Kidney (tissue), 14 donors: ENCODE measurements around the gene ZNF823. TPM values are rescaled to one million over a fixed set of nuclear protein-coding genes. Genes with fewer than 3 reads are reported as not detected.

ENCODE experiments used
- DNase-seq, 5 donors: peaks; one replicate each; pipeline ENCODE4 v3.0.0-alpha.2; 2013 to 2020
- FAIRE-seq: peaks from 2 replicates; lab custom pipeline; 2012; peaks lifted over from hg19 to GRCh38; lab: Jason Lieb, UNC
- H3K27ac ChIP-seq, 2 donors: one replicate each; pipeline ENCODE4 v1.7.0; 2013; ENCODE audit warnings: low read depth in 2 of 2, low read length in 2 of 2, inconsistent platforms in 1 of 2
- H3K27me3 ChIP-seq: one replicate; pipeline ENCODE4 v1.7.1; 2013; ENCODE audit warnings: low read length, inconsistent platforms; ENCODE audit not compliant: control insufficient read depth, insufficient read depth
- H3K36me3 ChIP-seq, 3 donors: one replicate each; pipeline versions ENCODE4 v1.7.0 to v1.7.1; 2013; ENCODE audit warnings: low read length in 3 of 3, control low read depth in 1 of 3, inconsistent platforms in 1 of 3; ENCODE audit not compliant: insufficient read depth in 3 of 3, control insufficient read depth in 2 of 3
- H3K4me1 ChIP-seq, 3 donors: one replicate each; pipeline versions ENCODE4 v1.7.0 to v1.7.1; 2013; ENCODE audit warnings: low read length in 3 of 3, inconsistent platforms in 1 of 3, low read depth in 1 of 3; ENCODE audit not compliant: control insufficient read depth in 2 of 3, insufficient read depth in 2 of 3
- H3K4me3 ChIP-seq, 3 donors: one replicate each; pipeline versions ENCODE4 v1.7.0 to v1.8.1; 2013; ENCODE audit warnings: low read length in 3 of 3, control low read depth in 1 of 3, inconsistent platforms in 1 of 3
- H3K9ac ChIP-seq, 3 donors: one replicate each; pipeline versions ENCODE4 v1.7.0 to v1.7.1; 2013; ENCODE audit warnings: low read length in 3 of 3, control low read depth in 1 of 3, inconsistent platforms in 1 of 3
- H3K9me3 ChIP-seq, 3 donors: one replicate each; pipeline versions ENCODE4 v1.7.0 to v1.7.1; 2013; ENCODE audit warnings: low read length in 3 of 3, control low read depth in 1 of 3, inconsistent platforms in 1 of 3; ENCODE audit not compliant: control insufficient read depth in 2 of 3, insufficient read depth in 1 of 3
- intact Hi-C: fragments of 100-400 bp; cut with DNase I; formaldehyde crosslinking; loops from one replicate; pipeline ENCODE4 v1.11.1; 2022
- polyA plus RNA-seq: library from polyadenylated mRNA; stranded (reverse); fragments of 350-450 nt; fragmentation: Illumina TruSeq; extraction: RNeasy Lipid Tissue Mini Kit (QIAGEN cat#74804); gene quantifications from one replicate; pipeline ENCODE4 v1.2.3, GENCODE V29; 2014; ENCODE audit warnings: low read depth, low replicate concordance; ENCODE audit not compliant: insufficient read depth
- total RNA-seq: library from RNA; stranded (reverse); fragmentation: NEBNext Ultra II Directional; extraction: Animal tissue kit (Norgen Biotek cat#: 25700); gene quantifications from one replicate; pipeline ENCODE4 v1.2.1, GENCODE V29; 2021
- TF ChIP-seq, protein P1 (sequence below): IDR thresholded peaks from 3 replicates; pipeline ENCODE4 v1.5.1; 2012; ENCODE audit warnings: mild to moderate bottlenecking, moderate library complexity, borderline replicate concordance; ENCODE audit not compliant: insufficient read depth; ENCODE audit errors: extremely low read depth
- donor health status: control.
- donor health status: control.
- donor health status: control.
- donor health status: control.
- donor health status: control.
- donor health status: DM: yes; HTN: yes; CAD: no.
- donor health status: Normal renal cell carcinoma (clear cell type).

Gene ZNF823
- total and polyA plus RNA-seq, 2 donors from 2014 or later, result 5.6 to 12.5 TPM

GRCh38 chr19:11763611-11764010 lies 24.9 kb upstream of the ZNF823 start:
- Histone ChIP-seq H3K36me3 (no peaks in the 10 kb centered on the region), H3K27me3 (no peaks in the 10 kb centered on the region), H3K27ac (no peak overlapping the region), H3K9ac (no peak overlapping the region), H3K4me1 (peaks cover 0 to 12% (median 6%) of the 10 kb centered on the region in 3 donors), H3K9me3 (no peaks in the 10 kb centered on the region), H3K4me3 (no peak overlapping the region)
- DNase-seq (no peak), FAIRE-seq (no peak)
- TF ChIP-seq, protein P1, sequence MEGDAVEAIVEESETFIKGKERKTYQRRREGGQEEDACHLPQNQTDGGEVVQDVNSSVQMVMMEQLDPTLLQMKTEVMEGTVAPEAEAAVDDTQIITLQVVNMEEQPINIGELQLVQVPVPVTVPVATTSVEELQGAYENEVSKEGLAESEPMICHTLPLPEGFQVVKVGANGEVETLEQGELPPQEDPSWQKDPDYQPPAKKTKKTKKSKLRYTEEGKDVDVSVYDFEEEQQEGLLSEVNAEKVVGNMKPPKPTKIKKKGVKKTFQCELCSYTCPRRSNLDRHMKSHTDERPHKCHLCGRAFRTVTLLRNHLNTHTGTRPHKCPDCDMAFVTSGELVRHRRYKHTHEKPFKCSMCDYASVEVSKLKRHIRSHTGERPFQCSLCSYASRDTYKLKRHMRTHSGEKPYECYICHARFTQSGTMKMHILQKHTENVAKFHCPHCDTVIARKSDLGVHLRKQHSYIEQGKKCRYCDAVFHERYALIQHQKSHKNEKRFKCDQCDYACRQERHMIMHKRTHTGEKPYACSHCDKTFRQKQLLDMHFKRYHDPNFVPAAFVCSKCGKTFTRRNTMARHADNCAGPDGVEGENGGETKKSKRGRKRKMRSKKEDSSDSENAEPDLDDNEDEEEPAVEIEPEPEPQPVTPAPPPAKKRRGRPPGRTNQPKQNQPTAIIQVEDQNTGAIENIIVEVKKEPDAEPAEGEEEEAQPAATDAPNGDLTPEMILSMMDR, result no peak
- intact Hi-C loops, result no loop called here

- no peak for DNase-seq
- no peak for FAIRE-seq
- Histone ChIP-seq H3K4me3 (no peak overlapping the region), H3K4me1 (peaks cover 0 to 7% (median 3%) of the 10 kb centered on the region in 3 donors), H3K27me3 (no peaks in the 10 kb centered on the region), H3K9ac (no peak overlapping the region), H3K9me3 (no peaks in the 10 kb centered on the region), H3K36me3 (no peaks in the 10 kb centered on the region), H3K27ac (no peak overlapping the region)
- intact Hi-C loops, result no loop called here
- TF ChIP-seq, protein P1, result no peak
Observed at GRCh38 chr19:11763117-11763516, 24.4 kb upstream of the ZNF823 start.

GRCh38 chr19:11759805-11760204 lies 21.1 kb upstream of the ZNF823 start:
- no peak for FAIRE-seq
- Histone ChIP-seq H3K4me3 (no peak overlapping the region), H3K27me3 (no peaks in the 10 kb centered on the region), H3K9ac (no peak overlapping the region), H3K4me1 (no peaks in the 10 kb centered on the region), H3K9me3 (peaks cover 0 to 5% (median 5%) of the 10 kb centered on the region in 3 donors), H3K36me3 (no peaks in the 10 kb centered on the region), H3K27ac (no peak overlapping the region)
- TF ChIP-seq, protein P1, result no peak
- intact Hi-C loops, result no loop called here
- DNase-seq, result no peak

DNA sequence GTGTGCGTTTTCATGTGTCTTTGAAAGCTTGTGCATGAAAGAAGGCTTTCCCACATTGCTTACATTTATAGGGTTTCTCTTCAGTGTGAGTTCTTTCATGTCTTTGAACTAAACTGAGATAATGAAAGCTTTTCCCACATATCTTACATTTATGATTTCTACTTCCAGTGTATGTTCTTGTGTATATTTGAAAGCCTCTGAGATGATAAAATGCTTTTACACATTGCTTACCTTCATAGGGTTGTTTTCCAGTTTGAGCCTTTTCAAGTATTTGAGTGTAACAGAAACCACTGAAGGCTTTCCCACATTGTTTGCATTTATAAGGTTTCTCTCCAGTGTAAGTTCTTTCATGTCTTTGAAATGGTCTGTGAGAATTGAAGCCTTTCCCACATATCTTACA lies 18.2 kb upstream of the ZNF823 start:
- Histone ChIP-seq H3K36me3 (no peaks in the 10 kb centered on the region), H3K4me3 (no peak overlapping the region), H3K9me3 (peaks cover 0 to 5% (median 5%) of the 10 kb centered on the region in 3 donors), H3K4me1 (no peaks in the 10 kb centered on the region), H3K27ac (no peak overlapping the region), H3K9ac (no peak overlapping the region), H3K27me3 (no peaks in the 10 kb centered on the region)
- FAIRE-seq (no peak), DNase-seq (no peak)
- intact Hi-C loops, result no loop called here
- TF ChIP-seq, protein P1, result no peak
